Trophoblast cell (in vitro differentiated cells and primary cell): ENCODE measurements around the gene SOCS6.
A peak's percentile ranks its signal among the peaks of the same experiment; 100 is the strongest.

Experiments
- DNase-seq, 2 donors: peaks; one replicate each; pipeline ENCODE4 v3.0.0-alpha.2; 2016
- H2AFZ ChIP-seq: 2 replicates; pipeline ENCODE4 v1.6.1; 2013; ENCODE audit warnings: low read length, moderate library complexity, mild to moderate bottlenecking; ENCODE audit not compliant: insufficient read depth, poor library complexity
- H2AK5ac ChIP-seq: 2 replicates; pipeline ENCODE4 v1.6.1; 2013; ENCODE audit warnings: mild to moderate bottlenecking, low read length
- H2BK120ac ChIP-seq: 2 replicates; pipeline ENCODE4 v1.6.1; 2013; ENCODE audit warnings: low read length, mild to moderate bottlenecking, moderate library complexity; ENCODE audit not compliant: insufficient read depth, poor library complexity
- H2BK12ac ChIP-seq: 2 replicates; pipeline ENCODE4 v1.6.1; 2013; ENCODE audit warnings: mild to moderate bottlenecking, low read length, moderate library complexity
- H2BK5ac ChIP-seq: 2 replicates; pipeline ENCODE4 v1.6.1; 2013; ENCODE audit warnings: low read length, low read depth, moderate library complexity, mild to moderate bottlenecking; ENCODE audit not compliant: poor library complexity
- H3K14ac ChIP-seq: 2 replicates; pipeline ENCODE4 v1.6.1; 2013; ENCODE audit warnings: mild to moderate bottlenecking, low read length
- H3K18ac ChIP-seq: 2 replicates; pipeline ENCODE4 v1.6.1; 2013; ENCODE audit warnings: mild to moderate bottlenecking, low read length
- H3K23ac ChIP-seq: 2 replicates; pipeline ENCODE4 v1.6.1; 2013; ENCODE audit warnings: low read length
- H3K27ac ChIP-seq: 2 replicates; pipeline ENCODE4 v1.5.1; 2013; ENCODE audit warnings: low read depth, mild to moderate bottlenecking, inconsistent platforms, low read length, moderate library complexity
- H3K27me3 ChIP-seq: 2 replicates; pipeline ENCODE4 v1.6.1; 2013; ENCODE audit warnings: inconsistent platforms, mild to moderate bottlenecking, low read length, moderate library complexity; ENCODE audit not compliant: insufficient read depth
- H3K36me3 ChIP-seq, 2 experiments: 1 replicate in 1 of 2; 2 replicates in 1 of 2; pipeline ENCODE4 v1.6.1; 2013; ENCODE audit warnings: low read length in 2 of 2, mild to moderate bottlenecking in 2 of 2, moderate library complexity in 1 of 2; ENCODE audit not compliant: insufficient read depth in 2 of 2, control insufficient read depth in 1 of 2
- H3K4ac ChIP-seq: 2 replicates; pipeline ENCODE4 v1.6.1; 2013; ENCODE audit warnings: low read depth, mild to moderate bottlenecking, low read length, moderate library complexity
- H3K4me1 ChIP-seq, 2 experiments: 1 replicate in 1 of 2; 2 replicates in 1 of 2; pipeline ENCODE4 v1.6.1; 2013; ENCODE audit warnings: low read length in 2 of 2, mild to moderate bottlenecking in 2 of 2, moderate library complexity in 1 of 2; ENCODE audit not compliant: insufficient read depth in 2 of 2, control insufficient read depth in 1 of 2
- H3K4me2 ChIP-seq: 2 replicates; pipeline ENCODE4 v1.6.1; 2013; ENCODE audit warnings: inconsistent platforms, mild to moderate bottlenecking, low read length, moderate library complexity
- H3K4me3 ChIP-seq: 2 replicates; pipeline ENCODE4 v1.5.1; 2013; ENCODE audit warnings: mild to moderate bottlenecking, low read depth, low read length, inconsistent platforms
- H3K79me1 ChIP-seq: one replicate; pipeline ENCODE4 v1.6.1; 2013; ENCODE audit warnings: low read length
- H3K79me2 ChIP-seq: 2 replicates; pipeline ENCODE4 v1.6.1; 2013; ENCODE audit warnings: low read length, mild to moderate bottlenecking; ENCODE audit not compliant: control insufficient read depth, insufficient read depth, poor library complexity
- H3K9ac ChIP-seq: 2 replicates; pipeline ENCODE4 v1.6.1; 2013; ENCODE audit warnings: mild to moderate bottlenecking, low read length
- H3K9me3 ChIP-seq: 2 replicates; pipeline ENCODE4 v1.6.1; 2013; ENCODE audit warnings: low read depth, mild to moderate bottlenecking, control low read depth, inconsistent platforms, low read length; ENCODE audit not compliant: insufficient read depth
- H4K12ac ChIP-seq: 2 replicates; pipeline ENCODE4 v1.6.1; 2013; ENCODE audit warnings: low read depth, mild to moderate bottlenecking, low read length, moderate library complexity
- H4K8ac ChIP-seq: 2 replicates; pipeline ENCODE4 v1.6.1; 2013; ENCODE audit warnings: low read depth, mild to moderate bottlenecking, low read length, moderate library complexity
- H4K91ac ChIP-seq: one replicate; pipeline ENCODE4 v1.6.1; 2013; ENCODE audit warnings: low read depth, mild to moderate bottlenecking, low read length, moderate library complexity
- WGBS: extraction: QIAGEN DNeasy Blood & Tissue Kit; methylation state at CpG from one replicate; pipeline ENCODE4 v1.1.7; 2013; ENCODE audit warnings: missing lambda C conversion rate; ENCODE audit not compliant: insufficient read length, insufficient coverage; ENCODE audit errors: extremely low coverage; 5-methylcytosine and 5-hydroxymethylcytosine counted together

Gene SOCS6

GRCh38 chr18:70293166-70293565, 4.3 kb downstream of the SOCS6 start:
- Histone ChIP-seq H3K79me2 (peaks cover 40% of the 10 kb centered on the region), H3K4me3 (no peak overlapping the region), H3K9ac (no peak overlapping the region), H3K4me1 (peaks cover 11 to 19% of the 10 kb centered on the region in 2 experiments), H3K9me3 (no peaks in the 10 kb centered on the region), H3K4me2 (no peak overlapping the region), H4K12ac (no peak overlapping the region), H3K23ac (no peak overlapping the region), H4K8ac (no peak overlapping the region), H2BK120ac (no peak overlapping the region), H4K91ac (no peak overlapping the region), H3K14ac (no peak overlapping the region), H3K79me1 (peaks cover 13% of the 10 kb centered on the region), H2AFZ (no peak overlapping the region), H3K27me3 (no peaks in the 10 kb centered on the region), H2BK12ac (no peak overlapping the region), H3K36me3 (peaks cover 0 to 3% of the 10 kb centered on the region in 2 experiments), H3K27ac (no peak overlapping the region), H3K18ac (no peak overlapping the region), H3K4ac (peak overlapping the region; percentile 84), H2BK5ac (no peak overlapping the region), H2AK5ac (no peak overlapping the region)
- no CpG with 5 or more reads among the region's 3 CpGs for WGBS
- no peak for DNase-seq

- H4K12ac ChIP-seq = no peak overlapping the region
- no peak overlapping the region for H2BK12ac ChIP-seq
- no peaks in the 10 kb centered on the region for H3K27me3 ChIP-seq
- H4K91ac ChIP-seq = no peak overlapping the region
- H3K79me1 ChIP-seq = peaks cover 4% of the 10 kb centered on the region
- no CpG with 5 or more reads among the region's 5 CpGs for WGBS
- no peak for DNase-seq
- no peak overlapping the region for H3K27ac ChIP-seq
- H3K36me3 ChIP-seq = peaks cover 3 to 6% of the 10 kb centered on the region in 2 experiments
- H2BK120ac ChIP-seq = no peak overlapping the region
- no peak overlapping the region for H2AFZ ChIP-seq
- no peak overlapping the region for H3K14ac ChIP-seq
- no peak overlapping the region for H3K4me2 ChIP-seq
- peaks cover 11 to 19% of the 10 kb centered on the region in 2 experiments for H3K4me1 ChIP-seq
- peaks cover 35% of the 10 kb centered on the region for H3K79me2 ChIP-seq
- H3K9me3 ChIP-seq = no peaks in the 10 kb centered on the region
- H4K8ac ChIP-seq = no peak overlapping the region
- H3K23ac ChIP-seq = no peak overlapping the region
- H3K4ac ChIP-seq = peak overlapping the region; percentile 93
- H2AK5ac ChIP-seq = no peak overlapping the region
- H3K4me3 ChIP-seq = no peak overlapping the region
- H2BK5ac ChIP-seq = no peak overlapping the region
- H3K9ac ChIP-seq = no peak overlapping the region
- no peak overlapping the region for H3K18ac ChIP-seq
Measured at GRCh38 chr18:70294471-70295191, 5.8 kb downstream of the SOCS6 start.

DNA sequence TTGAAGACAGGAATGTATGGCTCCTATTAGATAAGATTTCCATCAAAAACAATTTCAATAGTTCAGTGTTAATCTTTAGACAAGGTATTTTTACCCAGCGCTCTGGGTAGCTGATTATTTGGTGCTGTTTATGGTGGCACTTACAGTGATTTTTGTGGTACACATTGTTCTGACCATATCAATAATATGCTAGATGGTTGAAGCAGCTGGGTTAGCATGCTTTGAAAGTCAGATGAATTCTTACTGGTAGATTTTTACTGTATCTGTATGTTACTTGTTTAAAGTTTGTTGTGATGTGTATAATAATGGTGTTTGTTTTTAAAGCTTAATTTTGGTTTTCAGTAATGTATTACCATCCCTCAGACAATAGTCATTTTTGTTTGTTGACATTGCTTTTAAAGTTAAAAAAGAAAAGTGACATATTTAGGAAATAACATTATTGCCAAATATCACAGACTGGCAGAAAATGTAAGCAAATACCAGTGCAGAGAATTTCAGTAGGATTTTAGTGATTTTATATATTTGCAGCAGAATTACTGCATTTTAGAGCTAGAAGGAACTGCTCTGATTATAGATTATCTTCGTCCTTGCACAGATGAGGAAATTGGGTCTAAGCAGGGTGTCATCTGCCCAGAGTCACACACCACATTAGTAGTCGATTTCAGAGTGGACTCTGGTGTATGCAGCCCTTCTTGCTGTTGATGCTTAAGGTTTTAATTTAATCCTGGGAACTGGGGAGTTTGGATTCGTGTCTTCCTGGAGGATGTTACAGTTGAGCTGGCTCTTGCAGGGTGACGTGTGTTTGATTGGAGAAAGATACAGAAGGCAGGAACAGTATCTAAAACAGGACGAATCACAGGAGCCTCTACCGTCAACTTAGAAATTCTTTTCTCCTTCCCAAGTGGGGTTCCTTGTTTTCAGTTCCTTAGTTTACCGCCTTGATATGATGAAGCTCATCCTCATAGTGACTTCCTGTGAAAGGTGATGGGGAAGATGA, 6.6 kb downstream of the SOCS6 start:
- Histone ChIP-seq H4K8ac (no peak overlapping the region), H3K4ac (peak overlapping the region; percentile 82), H3K4me3 (no peak overlapping the region), H3K36me3 (peaks cover 3 to 6% of the 10 kb centered on the region in 2 experiments), H2AFZ (no peak overlapping the region), H3K9ac (no peak overlapping the region), H4K91ac (no peak overlapping the region), H3K79me2 (peaks cover 30% of the 10 kb centered on the region), H2AK5ac (no peak overlapping the region), H3K23ac (no peak overlapping the region), H3K4me1 (peaks cover 11 to 19% of the 10 kb centered on the region in 2 experiments), H3K18ac (no peak overlapping the region), H2BK5ac (no peak overlapping the region), H3K14ac (no peak overlapping the region), H3K27me3 (no peaks in the 10 kb centered on the region), H3K4me2 (no peak overlapping the region), H4K12ac (no peak overlapping the region), H3K27ac (no peak overlapping the region), H3K9me3 (no peaks in the 10 kb centered on the region), H2BK120ac (no peak overlapping the region), H2BK12ac (no peak overlapping the region), H3K79me1 (no peaks in the 10 kb centered on the region)
- DNase-seq = peak in 1 of 2 donors; percentile 29
- WGBS = no CpG with 5 or more reads among the region's 8 CpGs

GRCh38 chr18:70296289-70296688, 7.4 kb downstream of the SOCS6 start:
- DNase-seq = no peak
- Histone ChIP-seq H3K9ac (no peak overlapping the region), H2BK5ac (no peak overlapping the region), H3K4ac (peak overlapping the region; percentile 63), H3K79me1 (no peaks in the 10 kb centered on the region), H3K36me3 (peaks cover 0 to 6% of the 10 kb centered on the region in 2 experiments), H3K4me3 (no peak overlapping the region), H3K9me3 (no peaks in the 10 kb centered on the region), H3K4me1 (peaks cover 5 to 18% of the 10 kb centered on the region in 2 experiments), H3K18ac (peak overlapping the region; percentile 22), H2BK12ac (no peak overlapping the region), H3K4me2 (no peak overlapping the region), H4K12ac (no peak overlapping the region), H3K27me3 (no peaks in the 10 kb centered on the region), H3K23ac (no peak overlapping the region), H3K14ac (no peak overlapping the region), H4K8ac (no peak overlapping the region), H4K91ac (no peak overlapping the region), H2BK120ac (no peak overlapping the region), H2AK5ac (no peak overlapping the region), H3K79me2 (peaks cover 26% of the 10 kb centered on the region), H3K27ac (no peak overlapping the region), H2AFZ (no peak overlapping the region)
- WGBS = no CpG with 5 or more reads among the region's 10 CpGs
